ENCODE data around the gene VTCN1. TPM values are rescaled to one million over a fixed set of nuclear protein-coding genes. Genes with fewer than 3 reads are reported as not detected.
"Not testable (repeated sequence)": the region's sequence is repeated elsewhere in the genome, so short reads cannot be mapped to it uniquely, and the experiment has no call there.

VTCN1 gene
- total RNA-seq, 1 donor from 2014 or later, result 0.77 TPM

- ATAC-seq (no peak), DNase-seq (no peak)
- Histone ChIP-seq H3K4me1 (no peaks in the 10 kb centered on the region), H3K9me3 (no peaks in the 10 kb centered on the region), H3K27me3 (ENCODE audit: low read depth) (no peaks in the 10 kb centered on the region), H3K4me3 (no peak overlapping the region), H3K36me3 (no peaks in the 10 kb centered on the region), H3K27ac (no peak overlapping the region)
- intact Hi-C loops (cut with DNase I), result no loop called here
- no peak for TF ChIP-seq CTCF (IDR thresholded peaks at IDR 0.05)
Observed at GRCh38 chr1:117161887-117162286, 48.8 kb downstream of the VTCN1 start.

- H3K9me3 ChIP-seq; intact Hi-C loops (cut with DNase I); H3K4me1 ChIP-seq; H3K27ac ChIP-seq; H3K4me3 ChIP-seq; DNase-seq; H3K36me3 ChIP-seq; ATAC-seq: not testable (repeated sequence)
- peaks cover 10% of the 10 kb centered on the region for H3K27me3 ChIP-seq (ENCODE audit: low read depth)
Observed at GRCh38 chr1:117151305-117151704, 59.4 kb downstream of the VTCN1 start.

GRCh38 chr1:117150316-117150715 lies 60.4 kb downstream of the VTCN1 start:
- Histone ChIP-seq H3K9me3 (no peaks in the 10 kb centered on the region), H3K36me3 (no peaks in the 10 kb centered on the region), H3K27me3 (ENCODE audit: low read depth) (peaks cover 10% of the 10 kb centered on the region), H3K27ac (no peak overlapping the region), H3K4me3 (no peak overlapping the region), H3K4me1 (no peaks in the 10 kb centered on the region)
- DNase-seq, result no peak
- ATAC-seq, result no peak
- no peak for TF ChIP-seq CTCF (IDR thresholded peaks at IDR 0.05)
- intact Hi-C loops (cut with DNase I), result no loop called here

- intact Hi-C loops (cut with DNase I), result no loop called here
- DNase-seq, result no peak
Observed at GRCh38 chr1:117147856-117148588, 62.7 kb downstream of the VTCN1 start.

GRCh38 chr1:117147341-117147831 lies 63.3 kb downstream of the VTCN1 start:
- DNase-seq, result no peak
- H3K27me3 ChIP-seq (ENCODE audit: low read depth), result peaks cover 5% of the 10 kb centered on the region
- H3K36me3 ChIP-seq, result no peaks in the 10 kb centered on the region
- H3K4me3 ChIP-seq, result no peak overlapping the region
- no peak for TF ChIP-seq CTCF (IDR thresholded peaks at IDR 0.05)
- ATAC-seq, result no peak
- intact Hi-C loops (cut with DNase I), result no loop called here
- no peaks in the 10 kb centered on the region for H3K9me3 ChIP-seq
- no peaks in the 10 kb centered on the region for H3K4me1 ChIP-seq
- no peak overlapping the region for H3K27ac ChIP-seq

More at GRCh38 chr1:117147856-117148588, 62.7 kb downstream of the VTCN1 start:
- H3K4me1 ChIP-seq, result no peaks in the 10 kb centered on the region
- H3K27me3 ChIP-seq (ENCODE audit: low read depth), result peaks cover 5% of the 10 kb centered on the region
- no peak overlapping the region for H3K4me3 ChIP-seq
- H3K27ac ChIP-seq, result no peak overlapping the region
- H3K9me3 ChIP-seq, result no peaks in the 10 kb centered on the region
- H3K36me3 ChIP-seq, result no peaks in the 10 kb centered on the region
- ATAC-seq, result peak in 1 of 2 donors; percentile 33
- no peak for TF ChIP-seq CTCF (IDR thresholded peaks at IDR 0.05)

- intact Hi-C loops (cut with DNase I), result no loop called here
- H3K9me3 ChIP-seq, result no peaks in the 10 kb centered on the region
- peaks cover 5% of the 10 kb centered on the region for H3K27me3 ChIP-seq (ENCODE audit: low read depth)
- ATAC-seq, result peak in 1 of 2 donors; percentile 29
- H3K27ac ChIP-seq, result no peak overlapping the region
- no peak for DNase-seq
- H3K4me3 ChIP-seq, result no peak overlapping the region
- no peaks in the 10 kb centered on the region for H3K4me1 ChIP-seq
- no peaks in the 10 kb centered on the region for H3K36me3 ChIP-seq
- TF ChIP-seq CTCF (IDR thresholded peaks at IDR 0.05), result no peak
Observed at GRCh38 chr1:117146575-117147340, 64.0 kb downstream of the VTCN1 start.

All from lower lobe of right lung (tissue), 2 donors.